ENCODE results near the gene CEP70.

- TF ChIP-seq POLR2A (IDR thresholded peaks at IDR 0.05) (no peak), CTCF (IDR thresholded peaks at IDR 0.05) (no peak), EP300 (IDR thresholded peaks at IDR 0.05) (no peak)
These were observed 54.7 kb downstream of the CEP70 start for GRCh38 chr3:138539352-138539751.
